Heart left ventricle (tissue), 13 donors: Measurements from ENCODE around the gene ATP6V1D.
"Not testable (repeated sequence)": the region's sequence is repeated elsewhere in the genome, so short reads cannot be mapped to it uniquely, and the experiment has no call there.

ENCODE experiments used
- CTCF ChIP-seq, 12 donors: fragments of 200-600 bp; sonication (generic) in 4 of 12; IDR thresholded peaks; one replicate each; pipeline versions ENCODE4 v1.5.0 to v1.8.0; 2018 to 2022; ENCODE audit warnings: antibody characterized with exemption in 12 of 12, mild to moderate bottlenecking in 5 of 12
- POLR2A ChIP-seq, 2 donors: fragments of 450-650 bp; IDR thresholded peaks; one replicate each; pipeline ENCODE4 v1.6.1; 2017; ENCODE audit warnings: antibody characterized with exemption in 2 of 2, mild to moderate bottlenecking in 2 of 2, moderate library complexity in 2 of 2
- donor health status: ischemic (EF 13 %, LVEDD 7.1; RV severe dilation, severe dysfunction).
- donor health status: DM: no; HTN: yes; CAD: no.
- donor health status: DM: no; HTN: no; CAD: no.
- donor health status: ischemic (EF 25% LVEDD 6.9; RV normal size, moderate dysfunction).
- donor health status: ischemic (EF 25% LVEDD 5.7; RV mildly dilated, moderate dysfunction).
- donor health status: ischemic (EF 35%, LVEDD 5.7; RV mildly dilated, moderate dysfunction).
- donor health status: nonischemic (EF 11% LVEDD 7.7; RV severe dilation, severe dysfunction).
- donor health status: DM: yes; HTN: yes; CAD: no.
- donor health status: PGD.
- donor health status: ischemic (EF 29% LVEDD 5.4; RV normal size, mild dysfunction).
- donor health status: nonischemic (EF 23%, LVEDD 6.1; RV moderate dilation, normal function).

GRCh38 chr14:67329666-67330065 is 29.9 kb downstream of the ATP6V1D start:
- not testable (repeated sequence) for TF ChIP-seq CTCF, POLR2A (IDR thresholded peaks at IDR 0.05)
